NT2/D1 (cell line): Measurements from ENCODE around the gene MMP7.

Experiments used
- DNase-seq: peaks from one replicate; pipeline ENCODE4 v3.0.0-alpha.2; 2011; ENCODE audit warnings: low read depth, low spot score
- H3K27me3 ChIP-seq: 2 replicates; pipeline ENCODE4 v1.6.0; 2011; ENCODE audit warnings: mild to moderate bottlenecking; ENCODE audit not compliant: insufficient read length, insufficient read depth
- H3K36me3 ChIP-seq: 2 replicates; pipeline ENCODE4 v1.6.1; 2011; ENCODE audit warnings: mild to moderate bottlenecking, low read length, mixed read lengths; ENCODE audit not compliant: insufficient read depth, insufficient read length
- H3K4me1 ChIP-seq: 2 replicates; pipeline ENCODE4 v1.5.1; 2011; ENCODE audit not compliant: insufficient read depth, insufficient read length
- H3K4me3 ChIP-seq: 2 replicates; pipeline ENCODE4 v1.5.1; 2011; ENCODE audit warnings: low read depth; ENCODE audit not compliant: insufficient read length
- H3K9ac ChIP-seq: 2 replicates; pipeline ENCODE4 v1.6.0; 2011; ENCODE audit warnings: low read depth; ENCODE audit not compliant: insufficient read length
- H3K9me3 ChIP-seq: 2 replicates; pipeline ENCODE4 v1.5.1; 2011; ENCODE audit warnings: mild to moderate bottlenecking, low read length; ENCODE audit not compliant: insufficient read depth
- SUZ12 ChIP-seq: IDR thresholded peaks from 2 replicates; pipeline ENCODE4 v1.6.1; 2011; ENCODE audit not compliant: insufficient read length, insufficient read depth; ENCODE audit errors: extremely low read depth
- YY1 ChIP-seq: IDR thresholded peaks from 2 replicates; pipeline ENCODE4 v1.6.1; 2011; ENCODE audit not compliant: insufficient read length, insufficient read depth
- ZNF274 ChIP-seq: IDR thresholded peaks from 2 replicates; pipeline ENCODE4 v1.6.1; 2011; ENCODE audit warnings: mild to moderate bottlenecking, low read depth, low read length

The MMP7 gene

DNA sequence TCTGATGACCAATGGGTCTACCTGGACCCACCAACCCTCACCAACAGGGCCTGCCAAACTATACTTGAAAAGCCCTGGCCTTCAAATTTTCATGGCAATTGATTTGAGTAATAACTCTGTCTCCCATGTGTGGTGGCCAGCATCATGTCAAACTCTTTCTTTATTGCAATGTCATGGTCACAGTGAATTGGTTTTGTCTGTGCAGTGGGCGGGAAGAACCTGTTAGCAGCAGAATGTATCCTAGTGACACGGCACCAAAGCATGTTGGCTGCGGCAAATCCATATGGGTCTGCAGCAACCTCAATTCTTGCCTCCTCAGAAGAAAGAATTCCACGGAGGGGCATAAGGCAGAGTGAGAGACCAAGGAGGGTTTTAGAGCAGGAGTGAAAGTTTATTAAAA is 58.4 kb downstream of the MMP7 start:
- no peak for TF ChIP-seq SUZ12
- no peak for TF ChIP-seq ZNF274
- TF ChIP-seq YY1 = no peak
- Histone ChIP-seq H3K4me1 (no peaks in the 10 kb centered on the region), H3K27me3 (no peaks in the 10 kb centered on the region), H3K9me3 (no peaks in the 10 kb centered on the region), H3K9ac (no peak overlapping the region), H3K4me3 (no peak overlapping the region), H3K36me3 (no peaks in the 10 kb centered on the region)
- no peak for DNase-seq

GRCh38 chr11:102471474-102471873 is 59.1 kb downstream of the MMP7 start:
- H3K9me3 ChIP-seq = no peaks in the 10 kb centered on the region
- DNase-seq = no peak
- no peaks in the 10 kb centered on the region for H3K4me1 ChIP-seq
- H3K27me3 ChIP-seq = no peaks in the 10 kb centered on the region
- H3K4me3 ChIP-seq = no peak overlapping the region
- no peak for TF ChIP-seq YY1
- no peak for TF ChIP-seq ZNF274
- no peak for TF ChIP-seq SUZ12
- no peaks in the 10 kb centered on the region for H3K36me3 ChIP-seq
- no peak overlapping the region for H3K9ac ChIP-seq
